Activated CD8-positive, alpha-beta T cell treated with anti-CD3 and anti-CD28 coated beads, Interleukin-2, amount 10 ng/mL, durations not matched to agents 7 days and 5 days (primary cell): Measurements from ENCODE around the gene NEDD4. TPM values are rescaled to one million over a fixed set of nuclear protein-coding genes. Genes with fewer than 3 reads are reported as not detected.
"Not testable (repeated sequence)": the region's sequence is repeated elsewhere in the genome, so short reads cannot be mapped to it uniquely, and the experiment has no call there.

Experiments used
- ATAC-seq: fragments of 150-1000 bp; cut with Tn5 transposase; one replicate; pipeline ENCODE4 v1.10.0; 2021; ENCODE audit warnings: moderate library complexity
- CTCF ChIA-PET: fragments of 350-600 bp; sonication (Branson Sonifier 250); formaldehyde crosslinking; loops from one replicate; lab custom pipeline; 2021; ENCODE audit warnings: antibody characterized with exemption; lab: Charles Lee
- POLR2A ChIA-PET: fragments of 350-600 bp; sonication (Branson Sonifier 250); formaldehyde crosslinking; loops from one replicate; lab custom pipeline; 2021; ENCODE audit warnings: antibody characterized with exemption; lab: Charles Lee
- DNase-seq: peaks from one replicate; pipeline ENCODE4 v3.0.0-alpha.2; 2020
- H3K27ac Mint-ChIP-seq: one replicate; pipeline ENCODE4 v1.8.0; 2021; ENCODE audit warnings: mild to moderate bottlenecking, mixed read lengths
- H3K27me3 Mint-ChIP-seq: one replicate; pipeline ENCODE4 v1.8.0; 2021; ENCODE audit warnings: low read depth, mixed read lengths
- H3K36me3 Mint-ChIP-seq: one replicate; pipeline ENCODE4 v1.8.0; 2021; ENCODE audit warnings: low read depth, mixed read lengths
- H3K4me1 Mint-ChIP-seq: one replicate; pipeline ENCODE4 v1.8.0; 2021; ENCODE audit warnings: low read depth, mixed read lengths
- H3K4me3 Mint-ChIP-seq: one replicate; pipeline ENCODE4 v1.8.0; 2021; ENCODE audit warnings: mild to moderate bottlenecking, mixed read lengths
- H3K9me3 Mint-ChIP-seq: one replicate; pipeline ENCODE4 v1.8.0; 2022; ENCODE audit warnings: mixed read lengths; ENCODE audit not compliant: insufficient read depth
- total RNA-seq, 2 experiments: library from RNA; stranded (reverse); gene quantifications; one replicate each; pipeline ENCODE4 v1.2.3, GENCODE V29; 2021

The NEDD4 gene
- total RNA-seq, 2 experiments from 2014 or later = 5.7 to 6.2 TPM

GRCh38 chr15:55952501-55953274 lies 40.7 kb downstream of the NEDD4 start:
- ATAC-seq, H3K4me3 Mint-ChIP-seq, H3K36me3 Mint-ChIP-seq, H3K27me3 Mint-ChIP-seq, DNase-seq, H3K27ac Mint-ChIP-seq, H3K9me3 Mint-ChIP-seq, H3K4me1 Mint-ChIP-seq, POLR2A ChIA-PET: not testable (repeated sequence)
- CTCF ChIA-PET = interaction anchor here (0.7 kb wide), 1 partner anchor 28 kb away, joined by 3 read pairs; no protein-coding TSS in a partner anchor

GRCh38 chr15:55944606-55945005 lies 48.8 kb downstream of the NEDD4 start:
- CTCF ChIA-PET, POLR2A ChIA-PET, H3K36me3 Mint-ChIP-seq, H3K27me3 Mint-ChIP-seq, DNase-seq, H3K4me1 Mint-ChIP-seq, H3K27ac Mint-ChIP-seq, H3K4me3 Mint-ChIP-seq, ATAC-seq: not testable (repeated sequence)
- peaks cover 12% of the 10 kb centered on the region for H3K9me3 Mint-ChIP-seq

- H3K4me1 Mint-ChIP-seq = no peaks in the 10 kb centered on the region
- ChIA-PET CTCF (no interaction called here), POLR2A (no interaction called here)
- H3K9me3 Mint-ChIP-seq = peaks cover 17% of the 10 kb centered on the region
- H3K4me3 Mint-ChIP-seq = no peak overlapping the region
- no peak overlapping the region for H3K27ac Mint-ChIP-seq
- no peak for ATAC-seq
- H3K36me3 Mint-ChIP-seq = peaks cover 8% of the 10 kb centered on the region
- DNase-seq = no peak
- H3K27me3 Mint-ChIP-seq = no peaks in the 10 kb centered on the region
These were observed 51.1 kb downstream of the NEDD4 start for GRCh38 chr15:55942332-55942731.

GRCh38 chr15:55937040-55937439 lies 56.4 kb downstream of the NEDD4 start:
- Mint-ChIP-seq H3K27ac (no peak overlapping the region), H3K36me3 (peaks cover 7% of the 10 kb centered on the region), H3K27me3 (no peaks in the 10 kb centered on the region), H3K4me1 (no peaks in the 10 kb centered on the region), H3K9me3 (peaks cover 10% of the 10 kb centered on the region), H3K4me3 (no peak overlapping the region)
- ChIA-PET POLR2A (no interaction called here), CTCF (no interaction called here)
- ATAC-seq = no peak
- DNase-seq = no peak

DNA sequence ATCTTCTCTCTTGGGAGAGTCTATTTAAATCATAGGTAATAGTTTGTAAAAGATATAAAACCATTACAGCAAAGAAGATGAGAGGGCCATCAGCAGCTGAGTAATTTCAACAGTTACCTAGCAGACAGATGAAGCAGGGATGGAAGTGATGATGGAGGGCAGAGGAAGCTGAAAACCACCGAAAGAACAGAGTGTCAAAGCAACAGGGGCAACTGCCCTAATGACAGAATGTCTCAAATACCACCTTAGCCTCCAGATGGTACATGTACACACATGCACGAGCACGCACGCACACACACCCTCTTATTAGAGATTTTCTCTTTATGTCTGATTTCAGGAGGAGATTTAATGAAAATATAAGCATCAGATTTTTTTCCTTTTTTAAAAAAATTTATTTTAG lies 64.5 kb downstream of the NEDD4 start:
- H3K27me3 Mint-ChIP-seq = no peaks in the 10 kb centered on the region
- H3K4me3 Mint-ChIP-seq = no peak overlapping the region
- no peaks in the 10 kb centered on the region for H3K9me3 Mint-ChIP-seq
- no peak for ATAC-seq
- H3K36me3 Mint-ChIP-seq = peaks cover 2% of the 10 kb centered on the region
- no peak overlapping the region for H3K27ac Mint-ChIP-seq
- CTCF ChIA-PET = no interaction called here
- peaks cover 3% of the 10 kb centered on the region for H3K4me1 Mint-ChIP-seq
- DNase-seq = no peak
- POLR2A ChIA-PET = no interaction called here

DNA sequence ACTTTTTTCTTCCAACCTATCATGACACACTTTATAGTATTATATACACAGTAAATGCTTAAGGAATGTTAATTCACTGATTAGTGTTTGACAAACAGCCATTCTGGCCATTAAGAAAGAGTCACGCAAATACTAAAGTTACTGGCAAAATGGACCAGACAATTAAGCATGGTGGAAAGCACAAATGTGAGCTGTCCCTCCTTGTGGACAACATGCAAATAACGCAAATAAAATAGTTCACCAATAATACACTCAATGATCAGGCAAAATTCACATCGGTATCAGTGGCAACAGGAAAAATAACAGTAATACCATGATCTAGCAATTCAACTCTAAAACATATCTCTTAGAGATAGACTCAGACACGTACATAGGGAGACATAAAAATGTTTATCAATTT lies 71.7 kb downstream of the NEDD4 start:
- DNase-seq (no peak), ATAC-seq (no peak)
- Mint-ChIP-seq H3K36me3 (no peaks in the 10 kb centered on the region), H3K9me3 (no peaks in the 10 kb centered on the region), H3K27me3 (no peaks in the 10 kb centered on the region), H3K4me3 (no peak overlapping the region), H3K27ac (no peak overlapping the region), H3K4me1 (no peaks in the 10 kb centered on the region)
- ChIA-PET POLR2A (no interaction called here), CTCF (no interaction called here)

GRCh38 chr15:55917881-55918296 lies 75.5 kb downstream of the NEDD4 start:
- ChIA-PET CTCF (interaction anchor here (0.6 to 2.4 kb wide), 8 partner anchors 10 to 316 kb away, joined by 3 to 7 read pairs (median 4); no protein-coding TSS in a partner anchor), POLR2A (no interaction called here)
- H3K27me3 Mint-ChIP-seq = no peaks in the 10 kb centered on the region
- H3K27ac Mint-ChIP-seq = no peak overlapping the region
- no peak overlapping the region for H3K4me3 Mint-ChIP-seq
- H3K36me3 Mint-ChIP-seq = no peaks in the 10 kb centered on the region
- no peaks in the 10 kb centered on the region for H3K9me3 Mint-ChIP-seq
- ATAC-seq (no peak), DNase-seq (no peak)
- H3K4me1 Mint-ChIP-seq = no peaks in the 10 kb centered on the region

- CTCF ChIA-PET = interaction anchor here (0.5 to 2.4 kb wide), 7 partner anchors 9 to 317 kb away, joined by 3 to 7 read pairs (median 4); no protein-coding TSS in a partner anchor
- no peaks in the 10 kb centered on the region for H3K9me3 Mint-ChIP-seq
- no peaks in the 10 kb centered on the region for H3K27me3 Mint-ChIP-seq
- ATAC-seq (no peak), DNase-seq (no peak)
- H3K27ac Mint-ChIP-seq = no peak overlapping the region
- no peak overlapping the region for H3K4me3 Mint-ChIP-seq
- no peaks in the 10 kb centered on the region for H3K4me1 Mint-ChIP-seq
- no peaks in the 10 kb centered on the region for H3K36me3 Mint-ChIP-seq
- POLR2A ChIA-PET = no interaction called here
These were observed 76.6 kb downstream of the NEDD4 start for GRCh38 chr15:55916666-55917409.

DNA sequence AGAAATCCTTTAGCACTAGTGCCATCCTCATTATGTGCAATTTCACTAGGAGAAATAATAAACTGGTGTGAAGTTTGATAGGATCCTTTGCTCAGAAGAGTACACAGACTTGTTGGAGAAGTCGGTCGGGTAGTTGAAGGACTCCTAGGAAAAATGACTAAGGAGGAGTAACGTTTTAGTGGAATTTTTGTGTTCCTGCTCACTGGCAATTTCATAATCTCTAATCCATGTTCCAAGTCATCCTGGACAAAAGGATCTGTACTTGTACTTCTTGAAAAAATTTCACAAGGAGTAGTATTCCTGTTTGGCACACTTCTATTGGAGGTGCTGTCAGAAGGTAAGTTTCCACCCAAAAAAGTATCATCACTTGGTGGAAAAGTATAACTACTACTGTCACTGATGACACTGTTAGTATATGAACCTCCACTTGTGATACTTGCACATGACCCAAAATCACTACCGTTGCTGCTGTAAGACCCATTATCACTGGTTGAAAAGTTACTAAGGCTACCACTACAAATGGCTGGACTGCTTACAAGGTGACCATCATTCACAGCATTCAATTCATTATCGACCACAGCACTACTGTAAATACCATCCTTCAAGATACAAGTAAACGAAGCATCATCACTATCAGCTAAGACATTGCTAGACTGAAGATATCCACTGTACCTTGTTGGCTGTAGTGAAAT lies 77.4 kb downstream of the NEDD4 start:
- Mint-ChIP-seq H3K4me1 (no peaks in the 10 kb centered on the region), H3K9me3 (no peaks in the 10 kb centered on the region), H3K36me3 (no peaks in the 10 kb centered on the region), H3K27ac (no peak overlapping the region), H3K4me3 (no peak overlapping the region), H3K27me3 (no peaks in the 10 kb centered on the region)
- POLR2A ChIA-PET = no interaction called here
- CTCF ChIA-PET = interaction anchor here (1.3 to 2.4 kb wide), 3 partner anchors 17 to 136 kb away, joined by 3 to 7 read pairs (median 5); no protein-coding TSS in a partner anchor
- ATAC-seq (no peak), DNase-seq (no peak)

- DNase-seq = no peak
- ATAC-seq = no peak
- Mint-ChIP-seq H3K4me3 (no peak overlapping the region), H3K36me3 (no peaks in the 10 kb centered on the region), H3K27ac (no peak overlapping the region), H3K4me1 (no peaks in the 10 kb centered on the region), H3K9me3 (no peaks in the 10 kb centered on the region), H3K27me3 (no peaks in the 10 kb centered on the region)
- ChIA-PET POLR2A (no interaction called here), CTCF (interaction anchor here (0.7 kb wide), 2 partner anchors 18 to 84 kb away, joined by 3 to 4 read pairs; no protein-coding TSS in a partner anchor)
These were observed 78.2 kb downstream of the NEDD4 start for GRCh38 chr15:55915221-55915620.

GRCh38 chr15:55914446-55914845 lies 79.0 kb downstream of the NEDD4 start:
- DNase-seq = no peak
- Mint-ChIP-seq H3K27ac (no peak overlapping the region), H3K27me3 (no peaks in the 10 kb centered on the region), H3K9me3 (no peaks in the 10 kb centered on the region), H3K4me3 (no peak overlapping the region), H3K4me1 (no peaks in the 10 kb centered on the region), H3K36me3 (no peaks in the 10 kb centered on the region)
- CTCF ChIA-PET = interaction anchor here (0.7 kb wide), 1 partner anchor 84 kb away, joined by 3 read pairs; no protein-coding TSS in a partner anchor
- no peak for ATAC-seq
- POLR2A ChIA-PET = no interaction called here
